HG03575 (cell line): Measurements from ENCODE around the gene TUBGCP2.

Source experiments
- ATAC-seq: cut with Tn5 transposase; IDR thresholded peaks from one replicate; pipeline ENCODE4 v1.9.1; 2021; ENCODE audit not compliant: unreplicated experiment, insufficient number of reproducible peaks, low FRiP score; ENCODE audit errors: extremely low read depth

The TUBGCP2 gene

DNA sequence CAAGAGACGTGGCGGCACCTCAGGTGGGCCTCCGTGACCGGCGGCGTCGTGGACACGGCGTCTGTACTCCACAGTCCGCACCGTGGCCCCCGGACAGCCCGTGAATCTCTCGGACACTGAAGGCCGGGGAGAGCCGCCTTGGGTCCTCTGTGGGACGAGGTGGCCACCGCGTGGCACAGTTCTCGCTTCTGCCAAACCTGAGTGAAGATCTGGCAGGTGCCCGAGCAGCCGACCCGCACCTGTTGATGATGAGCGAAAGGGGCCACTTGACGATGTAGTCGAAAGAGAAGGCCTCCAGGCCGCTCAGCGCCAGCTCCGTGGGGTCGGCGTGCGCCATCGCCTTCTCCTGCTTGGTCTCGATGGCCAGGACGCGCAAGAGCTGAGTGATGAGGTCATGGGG, 23.5 kb downstream of the TUBGCP2 start:
- no peak for ATAC-seq

DNA sequence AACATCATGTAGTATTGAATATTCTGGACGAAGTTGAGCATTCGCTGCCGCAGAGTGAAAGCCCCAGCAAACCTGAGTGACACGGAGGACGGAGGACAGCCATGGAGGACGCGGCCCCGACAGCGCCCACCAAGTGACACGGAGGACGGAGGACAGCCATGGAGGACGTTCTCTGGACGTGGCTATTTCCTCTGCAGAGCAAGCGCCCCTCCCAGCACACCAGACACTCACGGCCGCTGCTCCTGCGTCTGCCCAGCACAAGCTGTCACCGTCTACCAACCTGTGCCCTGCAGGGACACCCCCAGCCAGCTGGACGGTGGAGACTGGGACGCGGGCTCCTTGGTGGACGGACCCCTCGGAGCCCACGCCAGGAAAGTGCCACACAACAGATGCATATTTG, 24.7 kb downstream of the TUBGCP2 start:
- no peak for ATAC-seq

GRCh38 chr10:133282846-133283390, 25.8 kb downstream of the TUBGCP2 start:
- no peak for ATAC-seq

DNA sequence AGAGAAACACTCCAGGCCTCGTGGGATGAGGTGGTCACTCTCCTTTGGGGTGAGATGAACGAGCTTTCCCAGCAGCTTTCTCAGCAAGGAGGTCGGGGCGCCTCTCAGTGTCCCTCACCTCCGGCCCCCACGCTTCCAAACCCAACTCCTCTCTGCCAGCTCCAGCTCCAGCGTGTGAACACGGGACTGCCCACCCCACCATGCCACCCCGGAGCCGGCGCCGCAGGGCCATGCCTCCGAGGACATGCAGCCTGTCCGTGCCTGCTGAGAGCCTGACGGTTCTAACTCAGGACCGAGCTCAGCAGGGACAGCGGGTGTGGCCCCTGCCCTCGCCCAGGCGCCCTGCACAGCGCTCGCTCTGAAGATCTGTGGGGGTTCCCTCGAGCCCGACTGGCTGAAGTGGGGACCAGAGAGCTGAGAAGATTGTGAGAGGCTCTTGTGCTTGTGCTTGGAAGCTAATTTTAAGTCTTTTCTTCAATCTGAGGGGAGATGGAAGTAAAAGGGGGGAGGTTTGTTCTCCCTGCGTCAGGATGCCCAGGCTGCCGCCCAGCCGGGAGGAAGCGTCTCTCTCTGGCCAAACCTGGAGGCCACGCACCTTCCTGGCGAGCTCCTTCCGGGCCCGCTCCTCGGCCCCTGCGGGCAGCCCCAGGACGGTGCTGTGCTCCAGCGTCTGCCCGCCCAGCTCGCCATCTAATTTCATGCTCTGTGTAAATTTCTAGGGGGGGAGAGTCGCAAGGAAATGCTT, 26.9 kb downstream of the TUBGCP2 start:
- ATAC-seq = no peak

DNA sequence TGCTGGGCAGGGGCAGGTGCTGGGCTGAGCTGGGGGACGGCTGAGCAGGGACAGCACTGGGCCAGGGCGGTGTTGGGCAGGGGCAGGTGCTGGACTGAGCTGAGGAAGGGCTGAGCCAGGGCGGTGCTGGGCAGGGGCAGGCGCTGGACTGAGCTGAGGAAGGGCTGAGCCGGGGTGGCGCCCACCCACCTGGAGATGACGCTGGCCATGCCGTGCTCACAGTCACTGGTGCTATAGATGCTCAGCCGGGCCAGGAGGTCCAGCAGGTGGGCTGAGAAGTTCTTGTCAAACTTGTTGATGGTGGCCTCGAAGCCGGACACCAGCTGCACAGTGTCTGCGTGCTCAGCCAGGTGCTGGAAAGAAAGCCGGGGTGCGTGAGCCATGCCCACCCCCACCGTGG, 27.6 kb downstream of the TUBGCP2 start:
- no peak for ATAC-seq

GRCh38 chr10:133280391-133281059, 28.1 kb downstream of the TUBGCP2 start:
- no peak for ATAC-seq

DNA sequence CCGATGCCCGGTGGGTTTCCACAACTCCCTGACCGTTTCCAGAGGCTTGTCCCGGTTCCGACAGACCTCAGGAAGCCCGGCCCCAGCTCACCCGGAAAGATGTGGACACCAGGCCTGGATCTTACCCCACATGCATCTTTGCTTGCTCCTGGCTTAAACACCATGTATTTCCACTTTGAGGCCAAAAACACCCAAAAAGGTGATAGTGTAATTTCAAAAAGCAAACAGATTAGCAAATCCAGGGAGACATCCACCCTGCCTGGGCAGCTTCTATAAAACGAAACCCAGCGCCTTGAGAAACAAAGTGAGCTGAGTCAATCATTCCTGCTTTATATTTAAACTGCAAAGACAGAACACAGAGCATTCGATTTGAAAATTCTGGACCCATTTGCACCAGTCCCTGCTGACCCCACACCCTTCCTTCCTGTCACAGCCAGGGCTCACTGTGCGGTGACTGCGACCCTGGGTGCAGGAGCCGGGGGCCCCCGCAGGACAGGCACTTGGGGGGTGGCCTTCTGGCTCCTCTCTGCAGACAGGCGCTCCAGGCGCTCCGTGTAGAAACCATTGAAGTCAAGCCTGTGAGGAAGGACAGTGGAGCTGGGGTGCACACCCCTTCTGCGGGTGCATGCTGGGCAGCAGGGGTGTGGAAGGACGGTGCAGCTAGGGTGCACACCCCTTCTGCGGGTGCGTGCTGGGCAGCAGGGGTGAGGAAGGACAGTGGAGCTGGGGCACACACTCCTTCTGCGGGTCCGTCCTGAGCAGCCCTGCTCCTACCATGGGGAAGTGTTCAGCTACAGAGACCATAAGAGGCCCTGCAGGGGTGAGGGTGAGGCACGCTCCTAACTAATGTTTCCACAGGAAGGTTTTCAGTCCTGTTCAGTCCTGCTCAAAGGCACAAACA, 29.1 kb downstream of the TUBGCP2 start:
- ATAC-seq = no peak

- no peak for ATAC-seq
These were observed 30.0 kb downstream of the TUBGCP2 start for GRCh38 chr10:133278577-133279265.

GRCh38 chr10:133277993-133278576, 30.6 kb downstream of the TUBGCP2 start:
- no peak for ATAC-seq

GRCh38 chr10:133277277-133277992, 31.2 kb downstream of the TUBGCP2 start:
- no peak for ATAC-seq

GRCh38 chr10:133276435-133277201, 32.1 kb downstream of the TUBGCP2 start, which contains the start of gene ADAM8:
Gene ADAM8, minus strand, starts transcription at chr10:133276868. Its CDS starts 51 bp downstream, at chr10:133276817.
- no peak for ATAC-seq

DNA sequence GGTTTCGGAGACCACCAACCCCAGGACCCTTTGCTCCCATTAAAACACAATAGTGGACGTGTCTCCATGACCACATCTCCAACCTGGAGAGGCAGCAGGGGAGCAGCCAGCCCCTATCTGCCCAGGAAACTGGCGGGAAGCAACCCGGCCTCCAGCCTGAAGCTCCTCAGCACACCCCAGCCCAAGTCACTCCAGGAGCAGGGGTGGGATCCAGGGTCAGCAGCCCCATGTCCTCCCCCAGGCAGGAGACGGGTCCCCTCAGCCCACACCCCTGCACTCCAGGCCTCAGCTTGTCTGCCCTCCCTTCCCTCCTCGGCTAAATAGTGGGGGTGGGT, 32.6 kb downstream of the TUBGCP2 start:
- ATAC-seq = no peak

DNA sequence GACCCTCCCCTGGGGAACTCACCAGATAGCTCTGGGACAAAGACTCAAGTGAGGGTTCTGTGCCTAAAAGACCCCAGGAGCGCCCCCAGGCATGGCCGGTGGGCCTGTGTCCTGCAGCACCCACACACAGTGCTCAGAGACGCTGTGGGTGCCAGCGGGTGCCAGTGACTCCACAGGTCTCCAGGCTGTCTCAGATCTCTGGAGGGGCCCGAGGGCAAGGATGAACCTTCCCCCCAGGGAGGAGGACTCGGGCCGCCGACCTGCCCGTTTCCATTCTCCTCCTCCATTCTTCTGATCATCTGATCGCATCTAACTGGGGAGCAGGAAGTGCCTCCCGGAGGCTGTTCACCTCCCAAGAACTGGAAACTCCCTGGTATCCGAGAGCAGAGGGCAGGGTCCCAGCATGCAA, 33.0 kb downstream of the TUBGCP2 start:
- ATAC-seq = no peak

- ATAC-seq = no peak
These were observed 33.7 kb downstream of the TUBGCP2 start for GRCh38 chr10:133274751-133275683.

DNA sequence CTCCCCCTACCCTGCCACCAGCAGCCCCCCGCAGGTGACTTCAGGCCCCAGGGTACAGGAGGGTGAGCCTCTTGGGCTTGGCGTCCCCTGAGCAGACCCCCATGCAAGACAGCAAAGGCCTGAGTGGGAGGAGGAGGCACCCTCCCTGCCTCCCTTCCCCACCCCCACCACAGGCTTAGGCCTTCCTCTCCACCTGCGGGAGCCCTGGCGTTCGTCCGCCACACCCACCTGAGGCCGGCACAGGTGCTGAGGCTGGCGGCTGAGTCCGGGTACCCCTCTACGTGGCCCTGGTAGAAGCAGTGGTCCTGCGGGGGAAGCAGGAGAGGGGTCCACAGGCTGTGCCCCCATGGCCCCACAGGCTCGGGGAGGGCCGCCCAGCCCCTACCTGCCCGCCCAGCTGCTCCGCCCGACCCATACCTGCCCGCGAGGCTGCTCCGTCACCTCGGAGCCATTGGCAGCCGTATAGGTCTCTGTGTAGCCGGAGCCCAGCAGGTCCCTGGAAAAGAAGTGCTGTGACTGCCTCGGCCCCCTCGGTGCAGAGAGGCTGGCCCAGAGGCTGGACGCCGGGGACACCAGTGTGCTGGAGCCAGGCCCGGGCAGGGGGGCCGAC, 35.0 kb downstream of the TUBGCP2 start:
- no peak for ATAC-seq

DNA sequence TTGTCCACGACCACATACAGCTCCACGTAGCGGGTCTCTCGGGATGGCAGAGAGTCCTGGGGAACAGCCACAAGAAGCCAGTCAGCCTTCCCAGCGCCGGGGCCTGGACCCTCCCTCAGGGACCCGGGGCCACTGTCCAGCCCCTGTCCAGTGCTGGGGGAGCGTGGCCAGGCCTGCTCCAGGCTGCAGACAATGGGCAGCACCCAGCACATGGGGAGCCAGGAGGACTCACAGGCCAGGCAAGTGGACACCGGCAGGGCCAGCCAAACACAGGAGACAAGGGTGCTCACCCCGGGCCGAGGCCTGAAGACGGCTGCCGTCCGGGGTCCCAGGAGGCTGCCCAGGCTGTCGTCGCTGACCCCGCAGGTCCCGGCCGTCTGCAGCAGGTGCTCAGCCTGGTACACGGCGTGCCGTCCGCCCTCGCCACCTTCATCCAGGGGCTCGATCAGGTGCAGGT, 35.7 kb downstream of the TUBGCP2 start:
- ATAC-seq = no peak
